H1 (cell line): ENCODE data around the gene CKMT1A. TPM values are rescaled to one million over a fixed set of nuclear protein-coding genes. Genes with fewer than 3 reads are reported as not detected.

ENCODE experiments used
- CTCF ChIA-PET: fragments of 300-600 bp; sonication (Branson Sonifier 250); formaldehyde crosslinking; loops from one replicate; lab custom pipeline; 2021; ENCODE audit not compliant: partially characterized antibody; lab: Charles Lee
- POLR2A ChIA-PET: fragments of 300-600 bp; sonication (Branson Sonifier 250); formaldehyde crosslinking; loops from one replicate; lab custom pipeline; 2021; ENCODE audit warnings: inconsistent platforms; ENCODE audit not compliant: partially characterized antibody; lab: Charles Lee
- DNase-seq, 2 experiments: peaks; one replicate each; pipeline versions ENCODE4 v3.0.0 to v3.0.0-alpha.2; 2010 to 2022; ENCODE audit warnings: low spot score in 2 of 2, low read depth in 1 of 2, mixed read lengths in 1 of 2
- FAIRE-seq: peaks from 2 replicates; lab custom pipeline; 2011; peaks lifted over from hg19 to GRCh38; lab: Jason Lieb, UNC
- H2AFZ ChIP-seq: 2 replicates; pipeline ENCODE4 v1.8.1; 2012; ENCODE audit warnings: low read length, inconsistent platforms
- H2AK5ac ChIP-seq: 2 replicates; pipeline ENCODE4 v1.6.1; 2013; ENCODE audit warnings: low read depth, low read length
- H2BK120ac ChIP-seq: replicated peaks from 2 replicates; pipeline ENCODE3; 2013; ENCODE audit warnings: low read depth, low read length, inconsistent platforms
- H2BK12ac ChIP-seq: 2 replicates; pipeline ENCODE4 v1.6.1; 2013; ENCODE audit warnings: low read depth, low read length
- H2BK15ac ChIP-seq: 2 replicates; pipeline ENCODE4 v1.6.1; 2013; ENCODE audit warnings: low read length
- H2BK20ac ChIP-seq: 2 replicates; pipeline ENCODE4 v1.6.1; 2013; ENCODE audit warnings: low read length
- H2BK5ac ChIP-seq: 2 replicates; pipeline ENCODE4 v1.6.1; 2013; ENCODE audit warnings: low read depth, low read length
- H3K14ac ChIP-seq: 2 replicates; pipeline ENCODE4 v1.6.1; 2013; ENCODE audit warnings: inconsistent platforms; ENCODE audit not compliant: insufficient read length
- H3K18ac ChIP-seq: 2 replicates; pipeline ENCODE4 v1.6.1; 2013; ENCODE audit warnings: low read length; ENCODE audit errors: extremely low read depth
- H3K23ac ChIP-seq: 2 replicates; pipeline ENCODE4 v1.6.1; 2013; ENCODE audit warnings: inconsistent platforms; ENCODE audit not compliant: insufficient read length
- H3K23me2 ChIP-seq: 2 replicates; pipeline ENCODE4 v1.6.1; 2013; ENCODE audit warnings: low read depth, low read length
- H3K27ac ChIP-seq: 2 replicates; pipeline ENCODE4 v1.6.1; 2011; ENCODE audit warnings: low read depth, low read length, inconsistent platforms
- H3K27me3 ChIP-seq, 4 experiments: replicated peaks in 1 of 4; 1 replicate in 1 of 4; 2 replicates in 3 of 4; pipeline versions ENCODE4 v1.6.1 to v1.8.1; 2011 to 2013; ENCODE audit warnings: low read length in 3 of 4, mild to moderate bottlenecking in 3 of 4, inconsistent platforms in 2 of 4, mixed read lengths in 2 of 4, moderate library complexity in 1 of 4; ENCODE audit not compliant: control insufficient read depth in 3 of 4, insufficient read depth in 3 of 4; ENCODE audit errors: extremely low read depth in 1 of 4
- H3K36me3 ChIP-seq, 4 experiments: 2 replicates each; pipeline versions ENCODE4 v1.6.1 to v1.8.1; 2011 to 2013; ENCODE audit warnings: mild to moderate bottlenecking in 4 of 4, low read length in 3 of 4, moderate library complexity in 2 of 4, control low read depth in 1 of 4, inconsistent platforms in 1 of 4; ENCODE audit not compliant: insufficient read depth in 4 of 4, control insufficient read depth in 2 of 4
- H3K4ac ChIP-seq: replicated peaks from 2 replicates; pipeline ENCODE3; 2013; ENCODE audit warnings: low read length, low read depth, mixed read lengths, inconsistent platforms; ENCODE audit not compliant: insufficient read length
- H3K4me1 ChIP-seq, 4 experiments: replicated peaks in 1 of 4; 1 replicate in 1 of 4; 2 replicates in 3 of 4; pipeline versions ENCODE4 v1.6.1 to v1.8.1; 2011 to 2013; ENCODE audit warnings: low read length in 3 of 4, inconsistent platforms in 2 of 4, mixed read lengths in 1 of 4; ENCODE audit not compliant: insufficient read depth in 4 of 4, control insufficient read depth in 3 of 4
- H3K4me2 ChIP-seq, 2 experiments: 2 replicates each; pipeline versions ENCODE4 v1.6.1 to v1.8.1; 2011 to 2013; ENCODE audit warnings: low read depth in 2 of 2, low read length in 2 of 2, control low read depth in 1 of 2, inconsistent platforms in 1 of 2, mild to moderate bottlenecking in 1 of 2; ENCODE audit not compliant: insufficient read depth in 1 of 2
- H3K4me3 ChIP-seq, 4 experiments: fragments of 200-600, 300-600 bp in 1 of 4; sonication (generic), shearing (Covaris generic), sonication (Bioruptor Twin) in 1 of 4; 2 replicates each; pipeline versions ENCODE4 v1.5.1 to v1.8.1; 2011 to 2016; ENCODE audit warnings: low read length in 4 of 4, low read depth in 3 of 4, control low read depth in 2 of 4, inconsistent platforms in 2 of 4, mild to moderate bottlenecking in 2 of 4, mixed read lengths in 1 of 4, moderate library complexity in 1 of 4; ENCODE audit not compliant: insufficient read depth in 2 of 4; ENCODE audit errors: extremely low read depth in 1 of 4
- H3K56ac ChIP-seq: replicated peaks from 2 replicates; pipeline ENCODE3; 2013; ENCODE audit warnings: low read depth, mild to moderate bottlenecking, mixed read lengths, low read length, inconsistent platforms; ENCODE audit not compliant: insufficient read length
- H3K79me1 ChIP-seq: 2 replicates; pipeline ENCODE4 v1.6.1; 2013; ENCODE audit warnings: low read depth, low read length, control low read depth
- H3K79me2 ChIP-seq, 2 experiments: 2 replicates each; pipeline versions ENCODE4 v1.6.1 to v1.8.1; 2012 to 2013; ENCODE audit warnings: low read length in 2 of 2, mild to moderate bottlenecking in 2 of 2, inconsistent platforms in 1 of 2; ENCODE audit not compliant: insufficient read depth in 2 of 2, control insufficient read depth in 1 of 2
- H3K9ac ChIP-seq, 4 experiments: replicated peaks in 1 of 4; 1 replicate in 1 of 4; 2 replicates in 3 of 4; pipeline versions ENCODE4 v1.6.1 to v1.8.1; 2011 to 2013; ENCODE audit warnings: low read depth in 3 of 4, low read length in 3 of 4, control low read depth in 2 of 4, mild to moderate bottlenecking in 2 of 4, moderate library complexity in 2 of 4, inconsistent platforms in 1 of 4; ENCODE audit errors: extremely low read depth in 1 of 4
- H3K9me3 ChIP-seq, 2 experiments: 2 replicates each; pipeline versions ENCODE4 v1.6.1 to v1.8.1; 2012 to 2013; ENCODE audit warnings: mild to moderate bottlenecking in 2 of 2, moderate library complexity in 2 of 2, control low read depth in 1 of 2, inconsistent platforms in 1 of 2, low read depth in 1 of 2, low read length in 1 of 2, mixed read lengths in 1 of 2; ENCODE audit not compliant: insufficient read depth in 2 of 2
- H4K20me1 ChIP-seq, 2 experiments: replicated peaks in 1 of 2; 2 replicates each; pipeline versions ENCODE3 to v1.8.1; 2011 to 2013; ENCODE audit warnings: inconsistent platforms in 2 of 2, low read length in 2 of 2, mild to moderate bottlenecking in 1 of 2; ENCODE audit not compliant: insufficient read depth in 2 of 2, control insufficient read depth in 1 of 2
- H4K5ac ChIP-seq: 2 replicates; pipeline ENCODE4 v1.6.1; 2013; ENCODE audit warnings: low read length, low read depth, mixed read lengths, inconsistent platforms; ENCODE audit not compliant: insufficient read length
- H4K8ac ChIP-seq: 2 replicates; pipeline ENCODE4 v1.8.0; 2013; ENCODE audit warnings: mild to moderate bottlenecking, moderate library complexity, low read length, inconsistent platforms; ENCODE audit not compliant: insufficient read depth; ENCODE audit errors: extremely low read depth
- H4K91ac ChIP-seq: replicated peaks from 2 replicates; pipeline ENCODE3; 2013; ENCODE audit warnings: low read length, mixed read lengths, inconsistent platforms; ENCODE audit not compliant: insufficient read length
- BCL11A ChIP-seq, 2 experiments: IDR thresholded peaks; one replicate each; pipeline ENCODE4 v1.6.1; 2011; ENCODE audit warnings: low read depth in 2 of 2, low read length in 2 of 2, mild to moderate bottlenecking in 2 of 2
- FOSL1 ChIP-seq: IDR thresholded peaks from 2 replicates; pipeline ENCODE4 v1.6.1; 2011; ENCODE audit warnings: mild to moderate bottlenecking, low read depth, low read length, moderate library complexity; ENCODE audit not compliant: insufficient read depth
- HDAC2 ChIP-seq, 2 experiments: fragments of 300-600 bp in 1 of 2; sonication (generic) in 1 of 2; IDR thresholded peaks; 2 replicates each; pipeline ENCODE4 v1.6.1; 2011 to 2012; ENCODE audit warnings: low read depth in 2 of 2, low read length in 2 of 2, mild to moderate bottlenecking in 2 of 2, moderate library complexity in 2 of 2, borderline replicate concordance in 1 of 2, inconsistent platforms in 1 of 2
- HDAC6 ChIP-seq: IDR thresholded peaks from one replicate; pipeline ENCODE4 v1.7.1; 2012; ENCODE audit warnings: low read depth, mild to moderate bottlenecking, inconsistent platforms, low read length, moderate library complexity
- NRF1 ChIP-seq: IDR thresholded peaks from 2 replicates; pipeline ENCODE4 v1.6.1; 2011; ENCODE audit warnings: mild to moderate bottlenecking, low read depth, low read length, improper control_type of control experiment
- RAD21 ChIP-seq, 2 experiments: IDR thresholded peaks in 1 of 2; conservative IDR thresholded peaks in 1 of 2; 2 replicates each; pipeline ENCODE4 v1.6.1; 2011; ENCODE audit warnings: low read depth in 2 of 2, low read length in 2 of 2, improper control_type of control experiment in 1 of 2, inconsistent platforms in 1 of 2, mild to moderate bottlenecking in 1 of 2, moderate library complexity in 1 of 2
- SIN3A ChIP-seq, 2 experiments: IDR thresholded peaks in 1 of 2; conservative IDR thresholded peaks in 1 of 2; 2 replicates each; pipeline ENCODE4 v1.6.1; 2011 to 2012; ENCODE audit warnings: low read length in 2 of 2, improper control_type of control experiment in 1 of 2, low read depth in 1 of 2, mild to moderate bottlenecking in 1 of 2
- SP2 ChIP-seq: IDR thresholded peaks from 2 replicates; pipeline ENCODE4 v1.6.1; 2012; ENCODE audit warnings: mild to moderate bottlenecking, low read length, inconsistent platforms
- TCF12 ChIP-seq: IDR thresholded peaks from 2 replicates; pipeline ENCODE4 v1.6.1; 2011; ENCODE audit warnings: low read depth, mild to moderate bottlenecking, low read length
- WGBS, 2 experiments: shearing (Covaris generic) in 1 of 2; methylation state at CpG; one replicate each; pipeline versions ENCODE4 v1.1.6 to v1.1.7; 2013 to 2015; ENCODE audit warnings: low lambda C conversion rate in 2 of 2, mixed read lengths in 2 of 2, inconsistent platforms in 1 of 2, low coverage in 1 of 2, missing lambda C conversion rate in 1 of 2; ENCODE audit not compliant: insufficient replicate concordance in 2 of 2, insufficient coverage in 1 of 2, insufficient read length in 1 of 2; ENCODE audit errors: extremely low coverage in 1 of 2, missing lambda C conversion rate in 1 of 2; 5-methylcytosine and 5-hydroxymethylcytosine counted together
- polyA plus RNA-seq, 7 experiments: library from polyadenylated mRNA; depleted of rRNA in 3 of 7; stranded (reverse) in 5 of 7; unstranded in 2 of 7; fragments of >200 nt in 5 of 7; fragments of 200-250 nt in 2 of 7; gene quantifications; 1 replicate in 5 of 7; 2 replicates in 1 of 7; 4 replicates in 1 of 7; pipeline versions ENCODE4 v1.2.1 to v1.2.3, GENCODE V29; 2011 to 2013; ENCODE audit warnings: missing spikeins in 2 of 7, mixed read lengths in 2 of 7
- total RNA-seq: library from RNA; stranded (reverse); fragmentation: NEBNext Ultra II Directional; extraction: Animal tissue kit (Norgen Biotek cat#: 25700); gene quantifications from 2 replicates; pipeline ENCODE4 v1.2.1, GENCODE V29; 2021

The CKMT1A gene
- total and polyA plus RNA-seq, 2 of the 8 experiments (the other 6 are each of a cell fraction or from before 2014, with no cell fraction given), result 35.0 to 38.9 TPM

DNA sequence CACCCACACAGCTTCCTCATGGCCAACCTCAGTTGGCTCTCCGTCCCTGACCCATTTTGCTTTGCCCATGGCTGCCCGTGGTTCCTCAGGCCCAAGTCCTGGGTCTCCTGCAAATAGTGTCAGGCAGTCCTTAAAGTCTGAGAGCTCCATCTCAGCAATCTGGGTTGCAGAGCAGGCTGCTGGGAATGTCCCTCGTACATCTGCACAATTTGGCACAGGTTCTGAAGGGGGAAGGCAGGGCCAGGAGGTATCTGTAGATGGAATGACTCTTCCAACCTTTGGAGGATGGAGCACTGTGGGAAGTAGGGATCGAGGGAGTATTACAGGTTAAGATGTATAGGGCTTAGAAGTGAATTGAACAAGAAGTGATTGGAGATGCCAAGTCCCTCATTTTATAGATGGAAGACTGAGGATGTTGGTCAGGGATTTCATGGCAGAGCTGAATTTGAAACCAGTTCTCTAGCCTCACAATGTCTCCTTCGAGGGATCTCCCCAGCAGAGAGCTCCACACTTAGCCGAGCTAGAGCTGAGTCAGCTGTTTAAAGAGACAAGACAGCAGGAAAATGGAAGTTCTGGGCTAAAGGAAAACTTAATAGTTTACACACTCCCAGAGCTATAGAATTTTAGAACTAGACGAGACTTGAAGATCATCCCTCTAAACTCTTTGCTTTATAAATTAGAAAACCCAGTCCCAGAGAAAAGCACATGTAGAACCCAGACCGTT is 9.2 kb downstream of the CKMT1A start:
- Histone ChIP-seq H3K79me2 (no peaks in the 10 kb centered on the region), H3K36me3 (no peaks in the 10 kb centered on the region; a peak in 2 of 8 replicates), H3K79me1 (no peaks in the 10 kb centered on the region), H3K4me3 (no peak overlapping the region), H2AFZ (no peak overlapping the region), H3K23me2 (no peaks in the 10 kb centered on the region), H2BK5ac (no peak overlapping the region), H3K56ac (no peak overlapping the region), H2BK15ac (no peak overlapping the region), H3K4me2 (no peak overlapping the region), H3K18ac (no peak overlapping the region), H4K20me1 (no peaks in the 10 kb centered on the region), H3K9ac (no peak overlapping the region), H3K14ac (no peak overlapping the region), H3K4ac (no peak overlapping the region), H4K5ac (no peak overlapping the region), H2AK5ac (no peak overlapping the region), H4K8ac (no peak overlapping the region), H3K9me3 (no peaks in the 10 kb centered on the region), H3K4me1 (no peaks in the 10 kb centered on the region), H4K91ac (no peak overlapping the region), H3K27me3 (no peaks in the 10 kb centered on the region), H3K23ac (no peak overlapping the region), H3K27ac (no peak overlapping the region), H2BK12ac (no peak overlapping the region), H2BK120ac (no peak overlapping the region), H2BK20ac (no peak overlapping the region)
- WGBS, 2 experiments, result 93% methylated on average over 8 of the region's 8 CpGs; no CpG with 5 or more reads in 1 of the 2 experiments
- ChIA-PET POLR2A (no interaction called here), CTCF (interaction anchor here (0.6 to 1.0 kb wide), 3 partner anchors 69 to 961 kb away, joined by 3 to 4 read pairs (median 4); partner anchors contain the start of gene ELL3)
- FAIRE-seq (no peak), DNase-seq (no peak)
- no peak for TF ChIP-seq SP2
- no peak for TF ChIP-seq HDAC2 (IDR thresholded peaks at IDR 0.05; ENCODE audit: borderline replicate concordance in 1 of 2, low read depth in 2 of 2, low read length in 2 of 2)
- TF ChIP-seq HDAC6, result no peak
- TF ChIP-seq BCL11A (IDR thresholded peaks at IDR 0.05; ENCODE audit: low read depth in 2 of 2, low read length in 2 of 2), result no peak
- TF ChIP-seq TCF12, result no peak
- no peak for TF ChIP-seq FOSL1
- TF ChIP-seq SIN3A (conservative IDR thresholded peaks at IDR 0.05 in 1 of 2, IDR thresholded peaks at IDR 0.05 in 1 of 2; ENCODE audit: low read depth in 1 of 2, low read length in 2 of 2), result no peak
- no peak for TF ChIP-seq RAD21 (IDR thresholded peaks at IDR 0.05 in 1 of 2, conservative IDR thresholded peaks at IDR 0.05 in 1 of 2; ENCODE audit: low read depth in 2 of 2, low read length in 2 of 2)
- no peak for TF ChIP-seq NRF1
